Left hindlimb (tissue), 1 donor: ENCODE results near the gene B4GALT5.

ENCODE experiments used
- DNase-seq: peaks from one replicate; pipeline ENCODE4 v3.0.0-alpha.2; 2018

The B4GALT5 gene

DNA sequence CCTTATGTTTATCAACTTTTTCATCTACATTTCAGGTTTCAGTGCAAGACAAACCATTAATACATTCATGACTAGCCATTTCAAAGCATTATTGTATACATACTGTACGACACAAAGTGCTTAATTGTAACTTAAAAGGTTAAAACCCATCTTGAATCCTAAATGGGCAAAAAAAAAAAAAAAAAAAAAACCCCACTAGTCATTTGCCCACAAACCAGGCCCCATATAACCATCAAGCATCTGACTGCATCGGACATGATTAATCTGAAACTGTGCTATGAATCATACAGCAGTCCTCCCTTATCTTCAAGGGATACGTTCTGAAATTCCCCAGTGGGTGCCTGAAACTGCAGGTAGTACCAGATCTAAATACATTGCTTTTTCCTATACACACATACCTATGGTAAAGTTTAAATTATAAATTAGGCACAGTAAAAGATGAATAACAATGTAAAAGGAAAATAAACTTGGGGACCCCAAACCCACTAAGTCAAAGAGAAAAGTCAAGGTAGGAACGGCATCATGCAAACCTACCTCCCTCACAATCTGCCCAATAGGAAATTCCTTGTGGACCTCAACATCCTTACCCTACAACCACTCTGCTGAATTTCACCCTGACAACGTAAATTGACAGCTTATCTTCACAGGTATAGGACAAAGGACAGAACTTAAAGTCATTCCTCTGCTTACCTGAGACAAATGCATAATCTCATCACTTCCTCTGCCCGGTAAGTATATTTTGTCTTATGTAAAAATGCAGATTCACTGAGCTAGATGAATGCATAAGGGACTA lies 14.3 kb downstream of the B4GALT5 start:
- no peak for DNase-seq

- DNase-seq, result no peak
Observed at GRCh38 chr20:49698477-49698876, 15.2 kb downstream of the B4GALT5 start.

- no peak for DNase-seq
Observed at GRCh38 chr20:49697071-49697470, 16.6 kb downstream of the B4GALT5 start.

DNA sequence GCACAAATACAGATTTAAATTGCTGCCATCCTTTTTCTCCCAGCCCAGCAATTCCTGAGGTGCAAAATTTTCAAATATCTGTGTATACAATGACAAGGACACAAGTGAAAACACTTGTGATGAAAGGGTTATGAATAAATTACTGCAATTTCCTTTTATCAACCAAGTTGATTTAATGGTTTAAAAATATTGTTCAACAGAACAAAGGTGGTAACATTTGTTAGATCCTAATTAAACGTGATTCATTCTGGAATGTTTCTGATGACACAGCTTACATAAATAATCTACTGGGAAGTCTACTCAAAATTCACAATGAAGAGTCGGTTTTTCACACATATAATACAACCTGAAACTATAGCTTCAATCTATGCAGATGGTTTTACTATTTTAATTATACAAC lies 17.1 kb downstream of the B4GALT5 start:
- no peak for DNase-seq

DNA sequence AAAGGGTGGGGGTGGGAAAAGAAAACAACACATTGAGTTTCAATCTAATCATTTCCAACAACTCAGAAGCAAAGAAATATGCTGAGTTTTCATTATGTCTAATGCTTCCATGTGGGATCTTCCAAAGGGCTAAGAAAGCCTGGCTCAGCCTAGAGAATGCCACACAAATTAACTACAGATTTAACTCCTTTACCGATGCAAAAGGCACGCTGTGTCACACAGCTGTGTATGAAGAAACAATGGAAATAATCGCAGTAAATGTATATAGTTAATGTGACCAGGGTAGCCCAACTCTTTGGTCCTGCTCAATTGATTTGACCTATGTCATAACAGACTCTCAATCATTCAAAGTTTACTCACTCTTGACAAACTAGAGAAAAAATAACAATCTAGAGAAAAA lies 17.8 kb downstream of the B4GALT5 start:
- no peak for DNase-seq

DNA sequence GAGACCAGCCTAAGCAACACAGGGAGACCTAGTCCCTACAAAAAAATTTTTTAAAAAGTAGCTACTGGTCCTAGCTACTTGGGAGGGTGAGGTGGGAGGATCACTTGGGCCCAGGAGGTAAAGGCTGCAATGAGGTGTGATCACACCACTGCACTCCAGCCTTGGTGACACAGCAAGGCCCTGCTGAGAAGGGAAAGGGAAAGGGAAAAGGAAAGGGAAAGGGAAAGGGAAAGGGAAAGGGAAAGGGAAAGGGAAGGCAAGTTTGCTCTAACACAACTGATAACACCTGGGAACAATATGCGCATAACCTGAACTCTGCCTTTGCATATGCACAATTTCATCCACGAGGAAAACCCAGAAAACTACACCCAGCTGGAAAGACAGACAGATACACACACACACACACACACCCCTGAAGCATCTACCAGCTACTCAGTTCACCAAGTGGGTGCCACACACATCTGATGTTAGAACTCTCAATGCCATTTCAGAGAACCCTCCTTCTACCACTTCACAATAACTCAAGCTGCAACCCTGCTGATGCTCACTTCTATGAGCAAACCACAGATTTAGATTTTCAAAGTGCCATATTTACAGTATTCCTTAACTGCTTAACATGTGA lies 19.1 kb downstream of the B4GALT5 start:
- DNase-seq, result no peak

DNA sequence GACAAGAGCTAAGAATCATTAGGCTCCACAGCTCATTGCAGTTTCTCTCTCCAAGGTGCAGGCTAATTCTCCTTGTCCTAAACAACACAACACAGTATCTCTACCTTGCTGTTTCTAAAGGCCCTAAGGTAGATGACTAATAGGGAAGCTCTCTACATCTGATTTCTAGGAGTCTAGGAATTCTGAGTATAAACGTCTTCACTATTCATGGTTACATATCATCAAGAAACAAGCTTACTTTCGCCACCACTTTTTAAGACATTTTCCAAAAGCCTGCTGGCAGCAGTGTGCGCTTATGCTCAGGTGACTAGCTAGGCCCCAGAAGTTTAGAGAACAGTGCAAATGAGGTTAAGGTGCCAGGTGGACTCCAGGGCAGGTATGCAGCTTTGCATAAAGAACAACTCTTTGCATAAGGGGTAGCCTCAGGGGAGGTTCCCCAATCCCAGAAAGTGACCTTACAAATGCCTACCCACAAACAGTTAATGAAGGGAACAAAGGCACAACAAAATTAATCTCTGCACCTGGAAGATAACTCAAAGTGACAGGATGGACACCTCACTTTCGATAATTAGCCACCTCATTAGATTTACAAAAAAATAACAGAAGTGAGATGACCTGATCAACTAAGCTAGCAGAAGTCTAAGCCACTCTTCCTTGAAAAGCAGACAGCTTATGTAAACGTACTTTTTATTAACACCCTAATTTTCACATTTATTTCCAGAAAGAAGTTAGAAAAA lies 20.1 kb downstream of the B4GALT5 start:
- no peak for DNase-seq

DNA sequence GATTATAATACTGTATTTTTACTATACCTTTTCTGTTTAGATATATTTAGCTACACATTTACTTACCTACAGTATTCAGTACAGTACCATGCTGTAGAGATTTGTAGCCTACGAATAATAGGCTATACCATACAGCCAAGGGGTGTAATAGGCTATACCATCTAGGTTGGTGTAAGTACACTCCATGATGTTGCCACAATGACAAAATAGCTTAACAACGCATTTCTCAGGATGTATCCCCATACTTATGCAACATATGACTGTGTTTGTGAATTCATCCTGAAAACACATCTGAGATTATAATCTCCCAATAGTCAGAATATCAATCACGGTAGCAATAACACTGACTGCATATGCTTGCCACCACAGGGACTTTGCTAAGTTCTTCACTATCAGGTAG lies 20.7 kb downstream of the B4GALT5 start:
- no peak for DNase-seq

DNA sequence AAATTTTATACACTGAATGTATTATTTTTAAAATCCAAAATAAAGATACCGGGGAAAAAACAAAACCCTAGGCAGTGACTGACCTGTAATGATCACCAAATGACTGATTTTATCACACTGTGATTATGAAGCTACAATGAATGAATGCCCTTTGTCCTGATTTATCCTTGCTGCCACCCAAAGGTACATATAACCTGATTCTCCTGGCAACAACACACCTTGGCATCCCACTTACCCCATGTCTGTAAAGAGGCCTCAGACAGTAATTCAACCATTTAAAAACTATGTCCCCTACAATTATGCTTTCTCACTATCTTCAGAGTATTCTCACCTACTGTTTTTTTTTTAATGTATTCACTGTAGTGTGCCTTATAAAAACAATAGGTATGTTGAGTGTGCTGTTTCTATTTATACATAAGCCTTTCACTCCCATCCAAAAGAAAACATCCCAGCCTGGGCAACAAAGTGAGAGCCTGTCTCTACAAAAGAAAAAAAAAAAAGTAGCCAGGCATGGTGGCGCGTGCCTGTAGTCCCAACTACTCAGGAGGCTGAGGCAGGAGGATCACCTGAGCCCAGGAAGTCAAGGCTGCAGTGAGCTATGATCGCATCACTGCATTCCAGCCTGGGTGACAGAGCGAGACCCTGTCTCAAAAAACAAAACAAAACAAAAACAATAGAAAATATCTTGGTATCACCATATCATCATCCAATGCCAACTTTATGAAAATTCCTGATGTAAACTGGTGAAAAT lies 21.7 kb downstream of the B4GALT5 start:
- DNase-seq, result no peak

DNA sequence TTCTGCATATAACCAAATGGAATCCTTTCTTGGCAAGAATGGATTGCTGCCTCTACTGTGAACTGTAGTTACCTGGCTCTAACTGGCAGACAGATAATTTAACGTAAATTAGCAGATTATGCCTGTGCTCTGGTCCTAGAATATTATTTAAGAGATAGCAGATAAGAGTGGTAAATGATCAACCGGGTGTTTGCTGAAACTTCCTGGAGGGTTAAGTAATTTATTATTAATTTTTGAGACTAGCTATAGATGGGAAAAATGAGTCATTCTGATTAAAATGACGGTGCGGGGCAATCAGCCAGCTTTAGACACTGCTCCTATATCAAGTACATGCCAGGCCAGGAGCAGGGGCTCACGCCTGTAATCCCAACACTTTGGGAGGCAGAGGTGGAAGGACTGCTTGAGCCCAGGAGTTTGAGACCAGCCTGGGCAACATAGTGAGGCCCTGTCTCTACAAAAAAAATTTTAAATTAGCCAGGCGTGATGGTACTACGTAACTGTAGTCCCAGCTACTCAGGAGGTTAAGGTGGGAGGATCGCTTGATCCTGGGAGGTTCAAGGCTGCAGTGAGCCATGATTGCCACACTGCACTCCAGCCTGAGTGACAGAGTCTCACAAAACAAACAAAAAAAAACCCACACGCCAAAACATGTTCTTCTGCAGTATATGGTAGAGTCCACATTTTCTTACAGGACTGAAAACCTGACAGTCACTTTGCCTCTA lies 22.6 kb downstream of the B4GALT5 start:
- DNase-seq, result no peak

- DNase-seq, result no peak
Observed at GRCh38 chr20:49687595-49688567, 25.8 kb downstream of the B4GALT5 start.

- DNase-seq, result no peak
Observed at GRCh38 chr20:49685809-49686208, 27.9 kb downstream of the B4GALT5 start.

- no peak for DNase-seq
Observed at GRCh38 chr20:49685161-49685601, 28.5 kb downstream of the B4GALT5 start.

DNA sequence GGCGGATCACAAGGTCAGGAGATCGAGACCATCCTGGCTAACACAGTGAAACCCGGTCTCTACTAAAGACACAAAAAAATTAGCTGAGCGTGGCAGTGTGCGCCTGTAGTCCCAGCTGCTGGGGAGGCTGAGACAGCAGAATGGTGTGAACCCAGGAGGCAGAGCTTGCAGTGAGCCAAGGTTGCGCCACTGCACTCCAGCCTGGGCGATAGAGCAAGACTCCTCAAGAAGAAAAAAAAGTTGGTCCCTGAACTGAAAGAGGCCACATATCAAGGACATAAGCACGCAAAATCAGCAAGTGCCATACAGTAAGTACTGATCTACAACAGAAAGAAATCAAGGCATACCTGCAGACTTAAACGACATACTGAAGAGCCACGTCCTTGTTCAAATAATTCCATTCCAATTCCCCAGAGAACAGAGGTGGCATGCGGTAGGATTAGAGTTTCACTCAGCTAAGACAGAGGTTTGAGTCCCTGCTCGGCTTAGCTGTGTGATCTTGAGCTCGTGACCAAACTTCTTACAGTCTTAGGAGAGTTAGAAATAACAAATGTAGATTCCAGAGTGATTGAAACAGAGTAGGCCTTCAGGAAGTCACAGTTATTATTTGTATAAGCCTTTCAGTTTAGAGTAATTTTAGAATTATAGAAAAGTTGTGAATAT lies 29.2 kb downstream of the B4GALT5 start:
- DNase-seq, result no peak

DNA sequence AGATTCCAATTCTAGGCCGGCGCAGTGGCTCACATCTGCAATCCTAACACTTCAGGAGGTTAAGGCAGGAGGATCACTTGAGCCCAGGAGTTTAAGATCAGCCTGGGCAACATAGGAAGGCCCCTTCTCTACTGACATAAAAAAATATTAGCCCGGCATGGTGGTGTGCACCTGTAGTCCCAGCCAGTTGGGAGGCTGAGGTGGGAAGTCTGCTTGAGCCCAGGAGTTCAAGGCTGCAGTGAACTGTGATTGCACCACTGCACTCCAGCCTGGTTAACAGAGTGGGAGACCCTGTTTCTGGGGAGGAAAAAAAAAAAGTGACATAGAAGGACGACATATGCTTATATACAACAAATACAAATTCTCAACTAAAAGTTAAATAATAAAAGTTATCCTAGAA lies 30.9 kb downstream of the B4GALT5 start:
- DNase-seq, result no peak

DNA sequence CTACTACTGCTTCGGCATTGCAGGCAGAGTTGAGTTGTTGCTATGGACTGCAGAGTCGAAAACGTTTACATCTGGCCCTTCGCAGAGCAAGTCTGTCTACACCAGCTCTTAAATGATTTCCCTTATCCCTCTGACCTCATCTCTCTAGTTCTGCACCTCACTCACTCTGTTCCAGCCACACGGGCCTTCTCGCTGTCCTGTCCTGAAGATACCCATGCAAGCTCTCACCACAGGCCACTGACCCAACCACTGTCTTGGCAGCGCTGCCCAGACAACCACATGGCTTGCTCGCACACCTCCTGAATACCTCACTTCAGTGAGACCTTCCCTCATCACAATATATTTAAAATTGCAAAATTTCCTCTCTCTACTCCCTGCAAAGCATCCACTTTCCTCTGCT lies 31.4 kb downstream of the B4GALT5 start:
- no peak for DNase-seq

DNA sequence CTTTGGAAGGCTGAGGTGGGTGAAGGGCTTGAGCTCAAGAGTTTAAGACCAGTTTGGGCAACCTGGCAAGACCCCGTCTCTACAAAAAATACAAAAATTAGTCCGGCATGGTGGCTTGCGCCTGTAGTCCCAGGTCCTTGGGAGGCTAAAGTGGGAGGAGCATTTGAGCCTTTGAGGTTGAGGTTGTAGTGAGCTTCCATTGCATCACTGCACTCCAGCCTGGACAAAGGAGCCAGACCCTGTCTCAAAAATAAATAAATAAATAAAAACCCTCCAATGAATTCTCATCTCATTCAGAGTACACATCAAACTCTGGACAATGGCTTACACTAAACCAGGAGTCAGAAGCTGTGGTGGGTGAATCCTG lies 31.8 kb downstream of the B4GALT5 start:
- DNase-seq, result no peak

DNA sequence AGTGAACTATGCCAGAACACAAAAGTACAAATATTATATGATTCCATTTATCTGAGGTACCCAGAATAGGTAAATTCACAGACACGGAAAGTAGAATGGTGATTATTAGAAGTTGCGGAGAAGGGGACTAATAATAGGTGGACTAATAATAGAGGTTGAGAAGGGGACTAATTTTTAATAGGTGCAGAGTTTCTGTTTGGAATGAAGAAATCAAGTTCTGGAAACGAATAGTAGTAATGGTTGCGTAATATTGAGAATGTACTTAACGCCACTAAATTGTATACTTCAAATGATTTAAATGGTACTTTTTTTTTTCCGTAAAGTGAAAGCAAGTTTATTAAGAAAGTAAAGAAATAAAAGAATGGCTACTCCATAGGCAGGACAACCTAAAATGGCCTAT lies 33.2 kb downstream of the B4GALT5 start:
- no peak for DNase-seq

- DNase-seq, result no peak
Observed at GRCh38 chr20:49679634-49680033, 34.0 kb downstream of the B4GALT5 start.
